HCT116 (cell line): ENCODE results near the gene PSAP.

Experiments used
- CEBPB ChIP-seq: IDR thresholded peaks from 2 replicates; pipeline ENCODE4 v1.6.1; 2012; ENCODE audit warnings: low read depth
- CTCF ChIP-seq, 3 experiments: fragments of 200-600 bp in 1 of 3; sonication (generic) in 1 of 3; IDR thresholded peaks in 2 of 3; conservative IDR thresholded peaks in 1 of 3; 2 replicates each; pipeline ENCODE4 v1.5.1; 2012 to 2017; ENCODE audit warnings: low read depth in 2 of 3, low read length in 2 of 3, antibody characterized with exemption in 1 of 3, borderline replicate concordance in 1 of 3, control low read depth in 1 of 3, mild to moderate bottlenecking in 1 of 3, mixed read lengths in 1 of 3, mixed run types in 1 of 3, moderate library complexity in 1 of 3; ENCODE audit not compliant: insufficient read depth in 1 of 3
- EZH2 ChIP-seq: fragments of 200-600 bp; sonication (generic); IDR thresholded peaks from 2 replicates; pipeline ENCODE4 v1.6.1; 2017; ENCODE audit warnings: antibody characterized with exemption, mixed run types
- EZH2phosphoT487 ChIP-seq: fragments of 200-600 bp; IDR thresholded peaks from 2 replicates; pipeline ENCODE4 v1.6.1; 2018; ENCODE audit warnings: antibody characterized with exemption, borderline replicate concordance
- FOSL1 ChIP-seq: IDR thresholded peaks from 2 replicates; pipeline ENCODE4 v1.6.1; 2012; ENCODE audit warnings: low read depth
- JUND ChIP-seq: IDR thresholded peaks from 2 replicates; pipeline ENCODE4 v1.6.1; 2012
- POLR2A ChIP-seq: IDR thresholded peaks from 2 replicates; pipeline ENCODE4 v1.7.0; 2011; ENCODE audit warnings: borderline replicate concordance; ENCODE audit not compliant: insufficient read depth, insufficient read length; ENCODE audit errors: extremely low read depth
- POLR2AphosphoS5 ChIP-seq: IDR thresholded peaks from 2 replicates; pipeline ENCODE4 v1.6.1; 2011; ENCODE audit warnings: mild to moderate bottlenecking, low read depth, low read length, moderate library complexity
- RAD21 ChIP-seq: IDR thresholded peaks from 2 replicates; pipeline ENCODE4 v1.6.1; 2012; ENCODE audit warnings: low read depth, mild to moderate bottlenecking
- SIN3A ChIP-seq: IDR thresholded peaks from 2 replicates; pipeline ENCODE4 v1.6.1; 2012; ENCODE audit warnings: low read depth
- TF ChIP-seq, protein P1 (sequence below): IDR thresholded peaks from 2 replicates; pipeline ENCODE4 v1.6.1; 2012; ENCODE audit warnings: low read depth

GRCh38 chr10:71854031-71854430 lies 3.0 kb upstream of the PSAP start:
- no peak for TF ChIP-seq CEBPB
- TF ChIP-seq SIN3A = no peak
- TF ChIP-seq EZH2 = no peak
- TF ChIP-seq CTCF (IDR thresholded peaks at IDR 0.05 in 2 of 3, conservative IDR thresholded peaks at IDR 0.05 in 1 of 3; ENCODE audit: borderline replicate concordance in 1 of 3, insufficient read depth in 1 of 3, low read depth in 2 of 3, low read length in 2 of 3) = no peak
- TF ChIP-seq POLR2A = no peak
- TF ChIP-seq EZH2phosphoT487 = no peak
- no peak for TF ChIP-seq RAD21
- no peak for TF ChIP-seq POLR2AphosphoS5
- TF ChIP-seq, protein P1, sequence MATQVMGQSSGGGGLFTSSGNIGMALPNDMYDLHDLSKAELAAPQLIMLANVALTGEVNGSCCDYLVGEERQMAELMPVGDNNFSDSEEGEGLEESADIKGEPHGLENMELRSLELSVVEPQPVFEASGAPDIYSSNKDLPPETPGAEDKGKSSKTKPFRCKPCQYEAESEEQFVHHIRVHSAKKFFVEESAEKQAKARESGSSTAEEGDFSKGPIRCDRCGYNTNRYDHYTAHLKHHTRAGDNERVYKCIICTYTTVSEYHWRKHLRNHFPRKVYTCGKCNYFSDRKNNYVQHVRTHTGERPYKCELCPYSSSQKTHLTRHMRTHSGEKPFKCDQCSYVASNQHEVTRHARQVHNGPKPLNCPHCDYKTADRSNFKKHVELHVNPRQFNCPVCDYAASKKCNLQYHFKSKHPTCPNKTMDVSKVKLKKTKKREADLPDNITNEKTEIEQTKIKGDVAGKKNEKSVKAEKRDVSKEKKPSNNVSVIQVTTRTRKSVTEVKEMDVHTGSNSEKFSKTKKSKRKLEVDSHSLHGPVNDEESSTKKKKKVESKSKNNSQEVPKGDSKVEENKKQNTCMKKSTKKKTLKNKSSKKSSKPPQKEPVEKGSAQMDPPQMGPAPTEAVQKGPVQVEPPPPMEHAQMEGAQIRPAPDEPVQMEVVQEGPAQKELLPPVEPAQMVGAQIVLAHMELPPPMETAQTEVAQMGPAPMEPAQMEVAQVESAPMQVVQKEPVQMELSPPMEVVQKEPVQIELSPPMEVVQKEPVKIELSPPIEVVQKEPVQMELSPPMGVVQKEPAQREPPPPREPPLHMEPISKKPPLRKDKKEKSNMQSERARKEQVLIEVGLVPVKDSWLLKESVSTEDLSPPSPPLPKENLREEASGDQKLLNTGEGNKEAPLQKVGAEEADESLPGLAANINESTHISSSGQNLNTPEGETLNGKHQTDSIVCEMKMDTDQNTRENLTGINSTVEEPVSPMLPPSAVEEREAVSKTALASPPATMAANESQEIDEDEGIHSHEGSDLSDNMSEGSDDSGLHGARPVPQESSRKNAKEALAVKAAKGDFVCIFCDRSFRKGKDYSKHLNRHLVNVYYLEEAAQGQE = no peak
- TF ChIP-seq JUND = no peak
- TF ChIP-seq FOSL1 = no peak
